Loucy (cell line): ENCODE data around the gene ERC1.

Experiments
- H2AFZ ChIP-seq: fragments of 200-600 bp; sonication (generic); 2 replicates; pipeline ENCODE4 v1.6.0; 2016; ENCODE audit warnings: antibody characterized with exemption, mild to moderate bottlenecking, low read length, moderate library complexity
- H3F3A ChIP-seq: fragments of 200-600 bp; 2 replicates; pipeline ENCODE4 v1.6.0; 2016; ENCODE audit warnings: antibody characterized with exemption, low read depth, mild to moderate bottlenecking
- H3K27me3 ChIP-seq: fragments of 200-600 bp; sonication (generic); 2 replicates; pipeline ENCODE4 v1.6.1; 2014; ENCODE audit warnings: low read length, mild to moderate bottlenecking; ENCODE audit not compliant: insufficient read depth, poor library complexity, severe bottlenecking
- H3K36me3 ChIP-seq: fragments of 200-600 bp; sonication (generic); 2 replicates; pipeline ENCODE4 v1.6.1; 2016; ENCODE audit warnings: low read length; ENCODE audit not compliant: insufficient read depth
- H3K4me1 ChIP-seq: fragments of 200-600 bp; sonication (generic); 2 replicates; pipeline ENCODE4 v1.5.1; 2014; ENCODE audit warnings: low read length, mild to moderate bottlenecking; ENCODE audit not compliant: insufficient read depth, poor library complexity, severe bottlenecking
- H3K4me2 ChIP-seq: fragments of 200-600 bp; sonication (generic); 2 replicates; pipeline ENCODE4 v1.6.0; 2014; ENCODE audit warnings: antibody characterized with exemption, low read length, low read depth, mild to moderate bottlenecking; ENCODE audit not compliant: poor library complexity, severe bottlenecking
- H3K4me3 ChIP-seq: fragments of 200-600 bp; sonication (generic); 2 replicates; pipeline ENCODE4 v1.5.1; 2014; ENCODE audit warnings: low read length, mild to moderate bottlenecking, mixed read lengths; ENCODE audit not compliant: poor library complexity, severe bottlenecking
- H3K79me2 ChIP-seq: fragments of 200-600 bp; sonication (generic); 2 replicates; pipeline ENCODE4 v1.6.1; 2014; ENCODE audit warnings: low read length; ENCODE audit not compliant: insufficient read depth
- H3K9ac ChIP-seq: fragments of 200-600 bp; sonication (generic); 2 replicates; pipeline ENCODE4 v1.6.0; 2014; ENCODE audit warnings: mild to moderate bottlenecking, low read depth, low read length, moderate library complexity; ENCODE audit not compliant: poor library complexity, severe bottlenecking
- H3K9me2 ChIP-seq: fragments of 200-600 bp; sonication (generic); replicated peaks from 2 replicates; pipeline ENCODE4 v1.6.1; 2016; ENCODE audit warnings: low read depth, low read length, mixed read lengths
- H3K9me3 ChIP-seq: fragments of 200-600 bp; sonication (generic); 2 replicates; pipeline ENCODE4 v1.6.1; 2014; ENCODE audit warnings: mild to moderate bottlenecking, antibody characterized with exemption, low read length, low read depth; ENCODE audit not compliant: insufficient read depth
- H4K20me1 ChIP-seq: fragments of 200-600 bp; sonication (generic); 2 replicates; pipeline ENCODE4 v1.6.0; 2014; ENCODE audit warnings: antibody characterized with exemption, low read length, mild to moderate bottlenecking; ENCODE audit not compliant: insufficient read depth, poor library complexity, severe bottlenecking
- CTCF ChIP-seq: fragments of 200-600 bp; sonication (generic); conservative IDR thresholded peaks from 2 replicates; pipeline ENCODE4 v1.5.1; 2014; ENCODE audit warnings: mild to moderate bottlenecking, antibody characterized with exemption, low read length
- EZH2phosphoT487 ChIP-seq: fragments of 200-600 bp; IDR thresholded peaks from 2 replicates; pipeline ENCODE4 v1.6.1; 2018; ENCODE audit warnings: antibody characterized with exemption, mild to moderate bottlenecking, moderate library complexity, borderline replicate concordance

Gene ERC1

GRCh38 chr12:1162081-1162760 is 171.2 kb downstream of the ERC1 start:
- Histone ChIP-seq H3K9me3 (no peaks in the 10 kb centered on the region), H2AFZ (no peak overlapping the region), H4K20me1 (no peaks in the 10 kb centered on the region), H3F3A (no peaks in the 10 kb centered on the region), H3K27me3 (no peaks in the 10 kb centered on the region), H3K4me2 (no peak overlapping the region), H3K4me1 (peaks cover 3% of the 10 kb centered on the region), H3K9me2 (no peaks in the 10 kb centered on the region), H3K9ac (no peak overlapping the region), H3K36me3 (no peaks in the 10 kb centered on the region), H3K79me2 (no peaks in the 10 kb centered on the region), H3K4me3 (no peak overlapping the region)
- no peak for TF ChIP-seq EZH2phosphoT487
- no peak for TF ChIP-seq CTCF

- H3K79me2 ChIP-seq: no peaks in the 10 kb centered on the region
- no peak overlapping the region for H3K4me2 ChIP-seq
- no peak overlapping the region for H3K9ac ChIP-seq
- no peaks in the 10 kb centered on the region for H3K27me3 ChIP-seq
- no peak overlapping the region for H3K4me3 ChIP-seq
- no peak overlapping the region for H2AFZ ChIP-seq
- H3K4me1 ChIP-seq: peaks cover 3% of the 10 kb centered on the region
- H3F3A ChIP-seq: no peaks in the 10 kb centered on the region
- TF ChIP-seq CTCF: no peak
- no peak for TF ChIP-seq EZH2phosphoT487
- no peaks in the 10 kb centered on the region for H3K9me3 ChIP-seq
- H3K9me2 ChIP-seq: no peaks in the 10 kb centered on the region
- H4K20me1 ChIP-seq: no peaks in the 10 kb centered on the region
- H3K36me3 ChIP-seq: peaks cover 5% of the 10 kb centered on the region; the same call in 1 of the 2 replicates
Observed at GRCh38 chr12:1167784-1168183, 176.8 kb downstream of the ERC1 start.

DNA sequence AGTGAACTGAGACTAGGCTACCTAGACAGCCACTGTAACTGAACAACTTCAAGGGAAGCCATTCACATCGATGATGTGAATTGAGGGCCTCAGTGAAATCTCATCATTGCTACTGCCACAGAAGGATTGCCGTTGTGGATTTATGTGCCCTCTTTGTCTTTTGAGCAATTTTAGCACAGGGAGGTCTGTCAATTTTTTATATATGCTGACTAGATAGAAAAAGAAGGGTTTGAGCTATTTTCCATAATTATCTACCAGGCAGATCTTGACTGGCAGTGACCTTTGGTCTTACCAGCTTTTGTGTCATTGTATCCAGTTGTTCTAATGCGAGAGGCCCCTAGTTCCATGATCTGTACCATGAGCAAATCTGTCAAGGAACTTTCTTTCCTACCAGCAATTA is 179.4 kb downstream of the ERC1 start:
- H3K9me2 ChIP-seq: no peaks in the 10 kb centered on the region
- no peaks in the 10 kb centered on the region for H3K79me2 ChIP-seq
- H3K9ac ChIP-seq: no peak overlapping the region
- H3K36me3 ChIP-seq: peaks cover 5% of the 10 kb centered on the region; the same call in 1 of the 2 replicates
- H3K9me3 ChIP-seq: no peaks in the 10 kb centered on the region
- TF ChIP-seq EZH2phosphoT487 (no peak), CTCF (no peak)
- no peaks in the 10 kb centered on the region for H3F3A ChIP-seq
- H3K4me1 ChIP-seq: peaks cover 3% of the 10 kb centered on the region
- H4K20me1 ChIP-seq: no peaks in the 10 kb centered on the region
- H3K27me3 ChIP-seq: no peaks in the 10 kb centered on the region
- no peak overlapping the region for H3K4me3 ChIP-seq
- H2AFZ ChIP-seq: no peak overlapping the region
- no peak overlapping the region for H3K4me2 ChIP-seq
